ENCODE data around the gene STAG1.

DNA sequence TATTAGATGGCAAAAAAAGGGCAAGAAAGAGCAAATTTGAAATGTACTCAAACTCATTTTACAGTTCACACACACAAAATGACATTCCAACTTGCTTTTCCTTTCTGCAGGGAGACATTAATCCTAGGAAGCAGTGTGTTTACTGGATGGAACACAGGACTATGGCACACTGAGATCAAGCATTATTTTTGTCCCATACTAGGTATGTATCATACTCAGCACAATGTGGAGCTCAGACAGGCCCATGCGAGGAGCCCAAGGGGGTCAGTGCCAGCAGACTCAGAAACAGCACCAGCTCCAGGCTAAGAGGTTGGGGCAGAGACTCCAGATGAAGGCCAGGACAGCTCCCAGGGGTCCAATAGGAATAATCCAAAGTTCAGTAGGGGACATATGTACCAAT lies 36.0 kb upstream of the STAG1 start:
- TF ChIP-seq EZH2 (IDR thresholded peaks at IDR 0.05; ENCODE audit: low read length, missing control alignments), result no peak
- TF ChIP-seq, protein P1, sequence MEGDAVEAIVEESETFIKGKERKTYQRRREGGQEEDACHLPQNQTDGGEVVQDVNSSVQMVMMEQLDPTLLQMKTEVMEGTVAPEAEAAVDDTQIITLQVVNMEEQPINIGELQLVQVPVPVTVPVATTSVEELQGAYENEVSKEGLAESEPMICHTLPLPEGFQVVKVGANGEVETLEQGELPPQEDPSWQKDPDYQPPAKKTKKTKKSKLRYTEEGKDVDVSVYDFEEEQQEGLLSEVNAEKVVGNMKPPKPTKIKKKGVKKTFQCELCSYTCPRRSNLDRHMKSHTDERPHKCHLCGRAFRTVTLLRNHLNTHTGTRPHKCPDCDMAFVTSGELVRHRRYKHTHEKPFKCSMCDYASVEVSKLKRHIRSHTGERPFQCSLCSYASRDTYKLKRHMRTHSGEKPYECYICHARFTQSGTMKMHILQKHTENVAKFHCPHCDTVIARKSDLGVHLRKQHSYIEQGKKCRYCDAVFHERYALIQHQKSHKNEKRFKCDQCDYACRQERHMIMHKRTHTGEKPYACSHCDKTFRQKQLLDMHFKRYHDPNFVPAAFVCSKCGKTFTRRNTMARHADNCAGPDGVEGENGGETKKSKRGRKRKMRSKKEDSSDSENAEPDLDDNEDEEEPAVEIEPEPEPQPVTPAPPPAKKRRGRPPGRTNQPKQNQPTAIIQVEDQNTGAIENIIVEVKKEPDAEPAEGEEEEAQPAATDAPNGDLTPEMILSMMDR (conservative IDR thresholded peaks at IDR 0.05 in 1 of 2, IDR thresholded peaks at IDR 0.05 in 1 of 2; ENCODE audit: low read depth in 1 of 2, low read length in 2 of 2), result no peak

Data from fibroblast of lung (primary cell).